ENCODE data around the gene PALMD.

The PALMD gene

GRCh38 chr1:99725996-99726395, 80.1 kb downstream of the PALMD start:
- TF ChIP-seq CTCF (IDR thresholded peaks at IDR 0.05): no peak
- H3K27ac ChIP-seq: no peak overlapping the region
- no peak for DNase-seq (ENCODE audit: low spot score)
- no peak overlapping the region for H3K4me3 ChIP-seq

- Histone ChIP-seq H3K4me3 (no peak overlapping the region), H3K27ac (no peak overlapping the region)
- no peak for DNase-seq (ENCODE audit: low spot score)
- no peak for TF ChIP-seq CTCF (IDR thresholded peaks at IDR 0.05)
These were observed 80.5 kb downstream of the PALMD start for GRCh38 chr1:99726407-99726806.

- Histone ChIP-seq H3K27ac (no peak overlapping the region), H3K4me3 (no peak overlapping the region)
- no peak for TF ChIP-seq CTCF (IDR thresholded peaks at IDR 0.05)
- no peak for DNase-seq (ENCODE audit: low spot score)
These were observed 80.9 kb downstream of the PALMD start for GRCh38 chr1:99726818-99727217.

GRCh38 chr1:99727575-99728185, 81.8 kb downstream of the PALMD start:
- Histone ChIP-seq H3K27ac (peak overlapping the region in 1 of 2 donors; percentile 5), H3K4me3 (no peak overlapping the region)
- DNase-seq (ENCODE audit: low spot score): no peak
- TF ChIP-seq CTCF (IDR thresholded peaks at IDR 0.05): no peak

- no peak for DNase-seq (ENCODE audit: low spot score)
- TF ChIP-seq CTCF (IDR thresholded peaks at IDR 0.05): no peak
- no peak overlapping the region for H3K4me3 ChIP-seq
- H3K27ac ChIP-seq: peak overlapping the region in 1 of 2 donors; percentile 51
These were observed 82.8 kb downstream of the PALMD start for GRCh38 chr1:99728494-99729235.

- Histone ChIP-seq H3K4me3 (no peak overlapping the region), H3K27ac (no peak overlapping the region)
- no peak for TF ChIP-seq CTCF (IDR thresholded peaks at IDR 0.05)
- no peak for DNase-seq (ENCODE audit: low spot score)
These were observed 85.5 kb downstream of the PALMD start for GRCh38 chr1:99731384-99731783.

GRCh38 chr1:99735852-99736251, 89.9 kb downstream of the PALMD start:
- Histone ChIP-seq H3K4me3 (no peak overlapping the region), H3K27ac (no peak overlapping the region)
- no peak for TF ChIP-seq CTCF (IDR thresholded peaks at IDR 0.05)
- DNase-seq (ENCODE audit: low spot score): no peak

All from coronary artery (tissue), 2 donors.